Ishikawa (cell line): ENCODE measurements around the gene RNF10.

Experiments
- CEBPB ChIP-seq: IDR thresholded peaks from 2 replicates; pipeline ENCODE4 v1.6.1; 2012
- CREB1 ChIP-seq: IDR thresholded peaks from 2 replicates; pipeline ENCODE4 v1.6.1; 2012; ENCODE audit warnings: low read depth
- EGR1 ChIP-seq: IDR thresholded peaks from 2 replicates; pipeline ENCODE4 v1.6.1; 2012
- EP300 ChIP-seq: IDR thresholded peaks from 2 replicates; pipeline ENCODE4 v1.6.1; 2012; ENCODE audit warnings: borderline replicate concordance
- FOXM1 ChIP-seq: IDR thresholded peaks from 2 replicates; pipeline ENCODE4 v1.6.1; 2012; ENCODE audit warnings: low read depth, borderline replicate concordance
- NFIC ChIP-seq: IDR thresholded peaks from 2 replicates; pipeline ENCODE4 v1.6.1; 2012
- RAD21 ChIP-seq: IDR thresholded peaks from 2 replicates; pipeline ENCODE4 v1.6.1; 2012; ENCODE audit warnings: low read depth
- REST ChIP-seq: IDR thresholded peaks from 2 replicates; pipeline ENCODE4 v1.6.1; 2012; ENCODE audit warnings: low read depth, mild to moderate bottlenecking
- TAF1 ChIP-seq: IDR thresholded peaks from 2 replicates; pipeline ENCODE4 v1.6.1; 2012; ENCODE audit warnings: low read depth, mild to moderate bottlenecking
- TCF12 ChIP-seq: IDR thresholded peaks from 2 replicates; pipeline ENCODE4 v1.6.1; 2012; ENCODE audit warnings: low read depth
- TEAD4 ChIP-seq: IDR thresholded peaks from 2 replicates; pipeline ENCODE4 v1.6.1; 2012
- YY1 ChIP-seq: IDR thresholded peaks from 2 replicates; pipeline ENCODE4 v1.6.1; 2012; ENCODE audit warnings: low read depth
- ZBTB7A ChIP-seq: IDR thresholded peaks from 2 replicates; pipeline ENCODE4 v1.6.1; 2012; ENCODE audit warnings: low read depth
- TF ChIP-seq, protein P1 (sequence below): IDR thresholded peaks from 2 replicates; pipeline ENCODE4 v1.6.1; 2012
- TF ChIP-seq, protein P2 (sequence below): IDR thresholded peaks from 2 replicates; pipeline ENCODE4 v1.6.1; 2012

RNF10 gene

GRCh38 chr12:120588948-120589930 is 55.1 kb downstream of the RNF10 start:
- no peak for TF ChIP-seq ZBTB7A
- TF ChIP-seq TEAD4 = no peak
- TF ChIP-seq, protein P1, sequence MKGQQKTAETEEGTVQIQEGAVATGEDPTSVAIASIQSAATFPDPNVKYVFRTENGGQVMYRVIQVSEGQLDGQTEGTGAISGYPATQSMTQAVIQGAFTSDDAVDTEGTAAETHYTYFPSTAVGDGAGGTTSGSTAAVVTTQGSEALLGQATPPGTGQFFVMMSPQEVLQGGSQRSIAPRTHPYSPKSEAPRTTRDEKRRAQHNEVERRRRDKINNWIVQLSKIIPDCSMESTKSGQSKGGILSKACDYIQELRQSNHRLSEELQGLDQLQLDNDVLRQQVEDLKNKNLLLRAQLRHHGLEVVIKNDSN = no peak
- TF ChIP-seq TAF1 = no peak
- TF ChIP-seq NFIC = no peak
- TF ChIP-seq RAD21 = no peak
- no peak for TF ChIP-seq EGR1
- TF ChIP-seq, protein P2, sequence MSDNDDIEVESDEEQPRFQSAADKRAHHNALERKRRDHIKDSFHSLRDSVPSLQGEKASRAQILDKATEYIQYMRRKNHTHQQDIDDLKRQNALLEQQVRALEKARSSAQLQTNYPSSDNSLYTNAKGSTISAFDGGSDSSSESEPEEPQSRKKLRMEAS = no peak
- no peak for TF ChIP-seq CEBPB
- no peak for TF ChIP-seq REST
- no peak for TF ChIP-seq TCF12

DNA sequence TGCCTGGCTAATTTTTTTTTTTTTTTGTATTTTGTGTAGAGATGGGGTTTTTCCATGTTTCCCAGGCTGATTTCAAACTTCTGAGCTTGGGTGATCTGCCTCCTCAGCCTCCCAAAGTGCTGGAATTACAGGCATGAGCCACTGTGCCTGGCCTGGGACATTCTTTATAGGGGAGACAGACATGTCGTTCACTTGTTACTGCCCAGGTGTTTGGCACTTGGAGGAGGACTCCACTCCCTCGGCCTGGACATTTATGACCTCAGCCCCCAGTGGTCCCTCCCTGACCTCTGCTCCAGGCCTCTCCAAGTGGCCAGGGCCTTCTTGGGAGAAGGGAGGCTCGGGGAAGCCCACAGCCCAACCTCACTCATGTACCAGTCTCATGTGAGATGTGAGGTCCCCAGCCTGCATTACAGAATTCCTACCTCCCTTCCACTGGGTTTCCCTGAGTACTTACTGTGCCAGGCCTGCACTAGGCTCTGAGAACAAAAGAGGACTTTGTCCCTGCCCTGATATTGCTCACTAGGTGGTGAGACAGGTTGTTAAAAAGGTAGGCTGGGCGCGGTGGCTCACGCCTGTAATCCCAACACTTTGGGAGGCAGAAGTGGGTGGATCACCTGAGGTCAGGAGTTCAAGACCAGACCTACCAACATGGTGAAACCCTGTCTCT is 56.7 kb downstream of the RNF10 start:
- TF ChIP-seq CREB1 (no peak), RAD21 (no peak), EP300 (no peak)

DNA sequence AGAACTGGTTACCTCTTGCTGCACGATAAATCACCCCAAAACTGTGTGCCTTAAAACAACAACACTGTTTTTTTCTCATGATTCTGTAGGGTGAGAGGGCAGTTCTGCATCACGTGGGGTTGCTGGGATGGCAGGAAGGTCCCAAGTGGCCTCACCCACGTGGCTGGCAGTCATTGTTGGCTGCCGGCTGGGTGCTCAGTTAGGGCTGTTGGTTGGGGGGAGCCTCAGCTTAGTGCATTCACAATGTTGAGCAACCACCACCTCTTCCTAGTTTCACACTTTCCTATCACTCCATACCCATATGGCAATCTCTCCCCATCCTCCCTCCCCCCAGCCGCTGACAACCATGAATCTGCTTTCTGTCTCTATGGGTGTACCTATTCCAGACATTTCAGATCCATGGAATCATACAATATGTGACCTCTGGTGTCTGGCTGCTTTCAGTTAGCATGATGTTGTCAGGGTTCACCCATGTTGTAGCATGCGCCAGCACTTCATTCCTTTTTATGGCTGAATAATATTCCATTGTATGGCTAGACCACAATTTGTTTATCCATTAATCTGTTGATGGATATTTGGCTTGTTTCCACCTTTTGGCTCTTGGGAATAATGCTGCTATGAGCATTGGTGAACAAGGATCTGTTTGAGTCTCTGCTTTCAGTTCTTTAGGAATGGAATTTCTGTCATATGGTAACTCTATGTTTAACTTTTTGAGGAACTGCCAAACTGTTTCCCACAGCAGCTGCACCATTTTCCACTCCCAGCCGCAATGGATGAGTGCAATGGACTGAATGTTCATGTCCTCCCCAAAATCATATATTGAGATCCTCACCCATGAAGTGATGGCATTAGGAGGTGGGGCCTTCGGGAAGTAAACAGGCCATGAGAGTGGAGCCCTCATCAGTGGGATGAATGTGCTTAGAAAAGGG is 58.2 kb downstream of the RNF10 start:
- TF ChIP-seq EP300 (no peak), ZBTB7A (no peak), YY1 (no peak), FOXM1 (no peak), RAD21 (no peak), CEBPB (no peak), REST (no peak), EGR1 (no peak)
- TF ChIP-seq, protein P2 = no peak
- TF ChIP-seq, protein P1 = no peak

GRCh38 chr12:120596901-120597300 is 62.7 kb downstream of the RNF10 start:
- TF ChIP-seq EGR1 (no peak), EP300 (no peak), TAF1 (no peak), REST (no peak), RAD21 (no peak), YY1 (no peak), ZBTB7A (no peak)
- TF ChIP-seq, protein P2 = no peak
